HG03280 (cell line): Measurements from ENCODE around the gene SARS1.
"Not testable (repeated sequence)": the region's sequence is repeated elsewhere in the genome, so short reads cannot be mapped to it uniquely, and the experiment has no call there.

Experiments used
- ATAC-seq: cut with Tn5 transposase; IDR thresholded peaks from one replicate; pipeline ENCODE4 v1.9.1; 2021; ENCODE audit warnings: mild to moderate bottlenecking, moderate library complexity; ENCODE audit not compliant: unreplicated experiment

Gene SARS1

DNA sequence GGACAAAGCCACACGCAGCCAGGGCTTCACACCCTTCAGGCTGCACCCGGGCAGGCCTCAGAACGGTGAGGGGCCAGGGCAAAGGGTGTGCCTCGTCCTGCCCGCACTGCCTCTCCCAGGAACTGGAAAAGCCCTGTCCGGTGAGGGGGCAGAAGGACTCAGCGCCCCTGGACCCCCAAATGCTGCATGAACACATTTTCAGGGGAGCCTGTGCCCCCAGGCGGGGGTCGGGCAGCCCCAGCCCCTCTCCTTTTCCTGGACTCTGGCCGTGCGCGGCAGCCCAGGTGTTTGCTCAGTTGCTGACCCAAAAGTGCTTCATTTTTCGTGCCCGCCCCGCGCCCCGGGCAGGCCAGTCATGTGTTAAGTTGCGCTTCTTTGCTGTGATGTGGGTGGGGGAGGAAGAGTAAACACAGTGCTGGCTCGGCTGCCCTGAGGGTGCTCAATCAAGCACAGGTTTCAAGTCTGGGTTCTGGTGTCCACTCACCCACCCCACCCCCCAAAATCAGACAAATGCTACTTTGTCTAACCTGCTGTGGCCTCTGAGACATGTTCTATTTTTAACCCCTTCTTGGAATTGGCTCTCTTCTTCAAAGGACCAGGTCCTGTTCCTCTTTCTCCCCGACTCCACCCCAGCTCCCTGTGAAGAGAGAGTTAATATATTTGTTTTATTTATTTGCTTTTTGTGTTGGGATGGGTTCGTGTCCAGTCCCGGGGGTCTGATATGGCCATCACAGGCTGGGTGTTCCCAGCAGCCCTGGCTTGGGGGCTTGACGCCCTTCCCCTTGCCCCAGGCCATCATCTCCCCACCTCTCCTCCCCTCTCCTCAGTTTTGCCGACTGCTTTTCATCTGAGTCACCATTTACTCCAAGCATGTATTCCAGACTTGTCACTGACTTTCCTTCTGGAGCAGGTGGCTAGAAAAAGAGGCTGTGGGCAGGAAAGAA lies 61.1 kb downstream of the SARS1 start:
- no peak for ATAC-seq

DNA sequence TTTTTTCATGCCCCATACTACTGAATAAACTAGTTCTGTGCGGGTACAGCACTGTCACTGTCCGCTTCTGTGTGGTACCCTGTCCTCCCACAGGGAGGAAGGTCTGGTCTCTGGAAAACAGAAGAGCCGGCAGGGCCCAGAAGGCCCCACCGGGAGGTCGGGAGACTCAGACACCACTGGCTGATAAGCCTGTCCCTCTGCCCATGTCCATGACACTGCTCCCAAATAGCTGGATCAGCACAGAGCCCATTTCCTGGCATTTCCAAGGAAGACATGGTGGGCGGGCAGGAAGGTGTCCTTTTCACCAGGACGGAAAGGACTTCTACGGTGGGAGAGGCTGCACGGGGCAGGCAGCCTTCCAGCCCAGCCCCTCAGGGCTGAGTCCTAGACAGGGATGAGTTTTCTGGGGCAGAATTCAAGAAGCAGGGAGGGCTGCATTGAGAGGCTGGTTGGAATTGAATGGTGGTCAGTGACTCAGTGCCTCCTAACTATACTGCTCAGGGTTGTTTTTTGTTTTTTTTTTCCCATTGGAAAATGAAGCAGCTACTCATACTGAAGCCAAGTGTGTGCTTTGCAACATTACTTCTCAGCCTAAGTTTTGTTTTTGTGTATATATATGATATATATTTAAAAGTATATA lies 62.1 kb downstream of the SARS1 start:
- no peak for ATAC-seq

DNA sequence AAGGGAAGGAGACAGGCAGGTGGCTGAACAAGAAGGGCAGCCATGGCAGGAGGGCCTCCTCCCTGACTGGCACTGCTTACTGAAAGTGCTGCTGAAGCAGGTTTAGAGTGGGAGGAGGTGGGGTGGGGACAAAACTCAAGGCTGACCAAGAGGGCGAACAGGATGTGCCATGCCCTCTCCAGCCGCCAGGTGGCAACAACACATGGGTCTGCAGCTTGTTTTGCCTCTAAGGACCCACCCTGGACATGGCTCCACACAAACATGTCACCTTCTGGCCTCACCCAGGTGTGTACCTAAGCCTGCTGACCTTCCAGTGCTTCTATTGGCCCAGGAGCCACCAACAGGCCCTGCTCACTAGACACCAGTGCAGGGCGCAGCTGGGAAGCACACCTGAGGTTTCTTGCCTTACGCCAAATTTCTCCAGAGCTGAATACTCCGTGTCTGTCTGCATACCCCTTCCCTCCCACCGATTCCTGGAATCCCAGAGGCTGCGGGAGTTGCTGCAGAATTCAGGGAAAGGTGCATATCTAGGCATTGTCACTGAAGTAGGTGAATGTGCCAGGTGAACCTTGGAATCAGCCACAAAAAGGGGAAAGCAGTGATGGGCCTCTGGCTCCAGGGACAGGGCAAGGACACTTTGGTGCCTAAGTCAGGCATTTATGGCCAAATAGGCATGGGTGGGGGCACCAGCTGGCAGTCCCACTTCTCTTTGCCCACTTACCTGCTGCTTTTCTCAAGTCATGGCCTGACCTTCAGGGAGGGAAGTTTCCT lies 63.9 kb downstream of the SARS1 start:
- ATAC-seq, result peak; percentile 89

DNA sequence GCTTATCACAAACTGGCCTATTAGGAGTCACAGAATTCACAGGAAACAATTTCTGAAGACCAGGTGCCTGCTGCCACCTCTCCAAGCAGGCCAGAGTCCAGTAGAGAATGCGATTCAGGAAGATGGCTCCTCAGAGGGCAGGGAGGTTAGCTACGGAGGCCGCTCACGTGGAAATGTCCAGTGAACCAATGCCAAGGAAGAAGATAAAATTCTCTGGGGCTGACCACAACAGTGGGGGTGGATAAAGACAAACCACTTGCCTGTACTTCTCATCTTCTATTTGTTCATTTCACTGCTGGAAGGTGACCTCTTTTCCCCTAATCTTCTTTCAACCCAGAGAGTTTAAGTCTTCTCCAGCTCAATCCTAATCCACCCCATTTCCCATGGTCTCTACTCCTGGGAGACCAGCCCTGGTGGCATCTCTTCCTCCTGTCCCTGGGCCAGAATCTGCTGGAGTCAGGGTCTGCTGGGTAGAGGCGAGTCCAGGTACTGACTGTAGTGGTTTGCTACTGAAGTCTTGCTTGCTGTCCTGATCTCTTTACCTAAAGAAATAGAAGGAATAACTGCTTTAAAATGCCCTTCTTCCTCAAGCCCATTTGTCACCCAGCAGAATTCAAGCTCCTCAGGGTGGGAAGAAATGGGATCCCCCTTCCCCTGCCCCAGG lies 66.0 kb downstream of the SARS1 start:
- no peak for ATAC-seq

DNA sequence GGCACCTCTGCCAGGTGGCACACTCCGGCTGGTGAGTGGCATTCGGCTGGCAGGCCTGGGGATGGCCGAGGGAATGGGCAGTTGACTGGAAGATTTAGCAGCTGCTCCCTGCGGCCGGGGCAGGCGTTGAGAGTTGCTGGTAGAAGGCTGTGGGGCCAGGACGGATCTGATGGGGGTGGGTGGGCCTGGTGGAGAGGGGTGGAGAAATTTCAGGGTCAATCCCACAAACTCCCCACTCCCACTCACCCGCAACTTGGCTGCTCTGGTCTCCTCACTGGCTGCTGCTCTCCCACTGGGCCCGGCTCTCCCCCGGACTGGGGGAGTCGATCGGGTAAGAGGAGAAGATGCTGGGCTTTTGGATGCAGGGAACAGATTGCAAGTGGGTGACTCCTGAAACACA lies 67.1 kb downstream of the SARS1 start:
- no peak for ATAC-seq

DNA sequence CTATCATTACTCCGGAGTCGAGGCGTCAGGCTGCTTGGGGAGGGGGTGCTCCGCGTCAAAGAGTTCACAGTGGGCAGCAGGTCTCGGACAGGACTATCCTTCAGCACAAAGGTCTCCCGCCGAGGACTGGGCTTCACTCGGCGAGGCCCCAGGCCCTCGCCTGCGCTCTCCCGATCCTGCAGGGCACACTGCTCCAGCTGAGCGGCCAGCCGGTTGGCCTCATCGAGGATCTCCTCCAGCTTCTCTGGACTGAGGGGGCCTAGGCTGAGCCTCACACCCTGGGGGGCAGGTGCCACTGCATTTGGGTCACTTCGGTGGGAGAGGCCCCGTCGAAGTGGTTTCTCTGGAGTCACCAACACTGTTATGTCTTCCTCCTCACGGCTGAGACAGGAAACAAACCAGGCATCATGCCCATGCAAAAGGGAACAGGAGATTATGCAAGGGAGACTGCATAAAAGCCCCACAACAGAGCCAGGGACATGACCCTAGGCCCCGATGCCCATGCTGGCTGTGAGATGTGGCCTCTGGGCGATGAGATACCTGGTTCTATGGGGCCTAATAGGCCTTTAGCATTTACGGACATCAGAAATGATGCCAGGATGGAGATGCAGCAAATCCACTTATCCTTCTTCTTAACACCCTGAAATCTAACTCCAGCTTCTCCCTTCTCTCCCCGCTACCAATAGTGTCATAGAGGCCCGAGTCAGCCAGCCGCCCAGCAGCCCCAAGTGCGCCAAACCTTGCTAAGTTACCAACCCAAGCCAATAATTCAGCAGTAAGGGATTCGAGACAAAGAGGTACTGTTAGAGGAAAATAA lies 68.2 kb downstream of the SARS1 start:
- ATAC-seq, result no peak

DNA sequence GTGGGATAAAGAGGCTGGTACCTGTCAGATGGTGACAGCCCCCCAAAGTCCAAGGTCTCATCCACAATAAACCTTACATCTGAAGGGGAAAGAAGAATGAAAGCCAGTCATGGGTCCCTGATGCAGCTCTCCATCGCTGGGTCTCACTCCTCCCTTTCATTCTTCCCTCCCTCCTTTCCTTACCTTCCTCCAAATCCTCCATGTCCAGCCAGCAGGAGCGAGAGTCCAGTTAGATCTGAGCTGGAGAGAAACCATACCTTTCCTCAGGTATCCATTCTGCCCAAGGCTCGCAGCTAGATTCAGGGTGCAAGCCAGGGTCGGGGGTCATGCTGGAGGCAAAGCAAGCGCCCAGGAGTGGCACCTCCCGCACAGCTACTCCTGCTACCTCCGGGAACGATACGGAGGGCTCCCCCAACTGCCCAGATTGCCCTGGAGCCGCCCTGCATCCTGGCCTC lies 68.8 kb downstream of the SARS1 start:
- no peak for ATAC-seq

DNA sequence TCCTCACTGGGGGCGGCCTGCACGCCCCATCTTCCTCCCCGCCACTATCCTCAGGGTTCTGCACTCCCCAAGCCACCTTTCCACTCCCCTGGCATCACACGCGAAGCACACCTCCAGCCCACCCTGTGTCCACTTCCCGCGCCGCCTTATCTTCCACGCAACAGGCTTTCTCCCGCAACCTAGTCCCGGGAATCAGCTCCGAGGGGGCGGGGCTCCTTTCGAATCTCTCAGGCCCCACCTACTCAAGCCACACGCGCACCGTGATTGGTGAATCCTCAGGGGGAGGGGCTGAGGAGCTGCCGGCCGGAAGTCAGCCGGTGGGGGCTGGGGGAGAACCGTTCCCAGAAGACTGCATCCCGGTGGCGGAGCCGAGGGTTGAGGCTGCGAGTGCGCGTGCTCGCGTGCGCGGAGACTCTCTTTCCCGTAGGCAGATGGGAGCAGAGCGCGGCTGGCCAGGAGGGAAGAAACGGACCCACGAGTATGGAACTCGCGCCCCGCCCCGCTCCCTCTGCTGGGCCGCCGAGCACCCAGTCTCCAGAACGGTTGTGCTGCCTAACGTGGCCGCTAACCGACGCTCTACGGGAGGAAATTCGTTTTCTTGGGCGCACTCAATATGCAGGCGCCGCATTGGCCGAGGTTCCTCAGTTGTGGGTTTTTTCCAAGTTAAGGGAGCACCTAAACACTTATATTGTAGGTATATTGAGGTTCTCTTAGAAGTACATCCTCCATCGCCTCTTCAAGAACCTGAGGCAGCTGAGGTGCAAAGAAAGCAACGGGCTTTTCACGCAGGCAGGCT lies 69.4 kb downstream of the SARS1 start, which contains the start of gene PSRC1:
Gene PSRC1 (minus strand): TSS at position 194 of the 796 bp plus-strand sequence.
- ATAC-seq, result peak; percentile 94

DNA sequence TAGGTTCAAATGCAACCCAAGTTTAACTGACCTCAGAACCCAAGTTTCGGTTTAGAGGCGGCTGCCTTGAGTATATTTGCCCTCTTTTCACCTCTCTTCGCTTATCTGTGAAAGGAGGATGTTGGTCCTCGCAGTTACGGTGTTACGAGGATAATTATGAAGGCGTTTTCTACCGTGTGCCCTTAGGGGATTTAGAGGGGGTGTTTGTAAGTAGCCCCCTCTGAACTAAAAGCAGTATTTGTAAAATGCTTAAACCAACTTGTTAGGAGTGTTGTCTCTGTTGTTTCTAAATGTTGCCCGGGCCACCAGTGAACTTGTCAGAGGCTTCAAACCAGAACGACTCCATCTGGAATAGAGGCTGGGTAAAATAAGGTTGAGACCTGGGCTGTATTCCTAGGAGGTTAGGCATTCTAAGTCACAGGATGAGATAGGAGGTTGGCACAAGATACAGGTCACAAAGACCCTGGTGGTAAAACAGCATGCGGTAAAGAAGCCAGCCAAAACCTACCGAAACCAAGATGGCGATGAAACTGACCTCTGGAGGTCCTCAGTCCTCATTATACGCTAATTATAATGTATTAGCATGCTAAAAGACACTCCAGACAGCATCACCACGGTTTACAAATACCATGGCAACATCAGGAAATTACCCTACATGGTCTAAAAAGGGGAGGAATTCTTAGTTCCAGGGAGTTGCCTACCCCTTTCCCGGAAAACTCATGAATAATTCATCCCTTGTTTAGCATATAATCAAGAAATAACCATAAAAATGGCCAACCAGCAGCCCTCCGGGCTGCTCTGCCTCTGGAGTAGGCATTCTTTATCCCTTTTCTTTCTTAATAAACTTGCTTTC lies 70.3 kb downstream of the SARS1 start:
- no peak for ATAC-seq

DNA sequence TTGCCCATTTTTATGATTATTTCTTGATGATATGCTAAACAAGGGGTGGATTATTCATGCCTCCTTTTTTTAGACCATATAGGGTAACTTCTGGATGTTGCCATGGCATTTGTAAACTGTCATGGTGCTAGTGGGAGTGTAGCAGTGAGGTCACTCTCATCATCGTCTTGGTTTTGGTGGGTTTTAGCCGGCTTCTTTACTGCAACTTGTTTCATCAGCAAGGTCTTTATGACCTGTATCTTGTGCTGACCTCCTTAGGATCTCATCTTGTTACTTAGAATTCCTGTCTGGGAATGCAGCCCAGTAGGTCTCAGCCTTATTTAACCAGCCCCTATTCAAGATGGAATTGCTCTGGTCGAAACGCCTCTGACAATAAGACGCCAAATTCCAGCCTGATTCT lies 73.0 kb downstream of the SARS1 start:
- not testable (repeated sequence) for ATAC-seq
